GM18519 (cell line): Measurements from ENCODE around the gene IDI2.
"Not testable (repeated sequence)": the region's sequence is repeated elsewhere in the genome, so short reads cannot be mapped to it uniquely, and the experiment has no call there.

ENCODE experiments used
- ATAC-seq: cut with Tn5 transposase; IDR thresholded peaks from one replicate; pipeline ENCODE4 v1.9.1; 2021; ENCODE audit warnings: mild to moderate bottlenecking, moderate library complexity; ENCODE audit not compliant: unreplicated experiment, low FRiP score

The IDI2 gene

GRCh38 chr10:1010703-1011102 is 15.0 kb downstream of the IDI2 start:
- ATAC-seq = no peak

- not testable (repeated sequence) for ATAC-seq
Measured at GRCh38 chr10:1009947-1010346, 15.7 kb downstream of the IDI2 start.

- ATAC-seq = no peak
Measured at GRCh38 chr10:1009071-1009494, 16.6 kb downstream of the IDI2 start.

GRCh38 chr10:1007583-1007982 is 18.1 kb downstream of the IDI2 start:
- ATAC-seq = no peak

- no peak for ATAC-seq
Measured at GRCh38 chr10:1006573-1006972, 19.1 kb downstream of the IDI2 start.

- ATAC-seq = no peak
Measured at GRCh38 chr10:1003884-1004670, 21.6 kb downstream of the IDI2 start.

- ATAC-seq = no peak
Measured at GRCh38 chr10:1002425-1003006, 23.1 kb downstream of the IDI2 start.

- ATAC-seq = no peak
Measured at GRCh38 chr10:997266-998022, 28.2 kb downstream of the IDI2 start.

GRCh38 chr10:996031-996430 is 29.6 kb downstream of the IDI2 start:
- no peak for ATAC-seq

- no peak for ATAC-seq
Measured at GRCh38 chr10:995559-995926, 30.1 kb downstream of the IDI2 start.

- no peak for ATAC-seq
Measured at GRCh38 chr10:994836-995558, 30.7 kb downstream of the IDI2 start.

- ATAC-seq = no peak
Measured at GRCh38 chr10:992871-993270, 32.8 kb downstream of the IDI2 start.

GRCh38 chr10:992467-992866 is 33.2 kb downstream of the IDI2 start:
- no peak for ATAC-seq

- no peak for ATAC-seq
Measured at GRCh38 chr10:990808-991207, 34.9 kb downstream of the IDI2 start.

GRCh38 chr10:988667-989545 is 36.8 kb downstream of the IDI2 start:
- no peak for ATAC-seq

- peak; percentile 93 for ATAC-seq
Measured at GRCh38 chr10:987870-988666, 37.6 kb downstream of the IDI2 start, which contains the start of gene GTPBP4. Gene GTPBP4 (plus strand): TSS chr10:988434. CDS start chr10:988480, 46 bp downstream.

GRCh38 chr10:987620-987869 is 38.1 kb downstream of the IDI2 start:
- ATAC-seq = no peak

- no peak for ATAC-seq
Measured at GRCh38 chr10:986881-987619, 38.6 kb downstream of the IDI2 start.
